Ascending aorta (tissue), 2 donors: ENCODE data around the gene PTGER2. TPM values are rescaled to one million over a fixed set of nuclear protein-coding genes. Genes with fewer than 3 reads are reported as not detected.
A peak's percentile ranks its signal among the peaks of the same experiment; 100 is the strongest.

Experiments
- DNase-seq, 2 donors: peaks; one replicate each; pipeline ENCODE4 v3.0.0-alpha.2; 2019; ENCODE audit warnings: low spot score in 2 of 2
- H3K27ac ChIP-seq, 2 donors: fragments of 200-600 bp; sonication (generic); one replicate each; pipeline ENCODE4 v1.5.1; 2016 to 2017; ENCODE audit warnings: mild to moderate bottlenecking in 1 of 2
- H3K27me3 ChIP-seq: fragments of 200-600 bp; sonication (generic); one replicate; pipeline ENCODE4 v1.5.1; 2017
- H3K36me3 ChIP-seq, 2 donors: fragments of 200-600 bp; sonication (generic); one replicate each; pipeline ENCODE4 v1.5.1; 2016
- H3K4me1 ChIP-seq, 2 donors: fragments of 200-600 bp; sonication (generic); one replicate each; pipeline ENCODE4 v1.5.1; 2016 to 2017; ENCODE audit warnings: mild to moderate bottlenecking in 1 of 2
- H3K4me3 ChIP-seq, 2 donors: fragments of 200-600 bp; sonication (generic); one replicate each; pipeline ENCODE4 v1.5.1; 2016 to 2017; ENCODE audit warnings: mild to moderate bottlenecking in 1 of 2
- H3K9me3 ChIP-seq, 2 donors: fragments of 200-600 bp; sonication (generic); one replicate each; pipeline ENCODE4 v1.5.1; 2016
- intact Hi-C: fragments of 100-400 bp; cut with DNase I; formaldehyde crosslinking; loops from one replicate; pipeline ENCODE4 v1.15.1; 2023
- total RNA-seq: library from RNA; depleted of rRNA; stranded (reverse); fragments of >200 nt; gene quantifications from one replicate; pipeline ENCODE4 v1.1.0, GENCODE V29; 2016
- TF ChIP-seq, protein P1 (sequence below), 3 experiments: fragments of 200-600 bp in 2 of 3; fragments of 450-650 bp in 1 of 3; sonication (generic) in 2 of 3; IDR thresholded peaks; one replicate each; pipeline ENCODE4 v1.5.1; 2016 to 2019; ENCODE audit warnings: antibody characterized with exemption in 3 of 3, mild to moderate bottlenecking in 1 of 3, moderate library complexity in 1 of 3

PTGER2 gene
- total RNA-seq, 1 donor from 2014 or later: 1.9 TPM

DNA sequence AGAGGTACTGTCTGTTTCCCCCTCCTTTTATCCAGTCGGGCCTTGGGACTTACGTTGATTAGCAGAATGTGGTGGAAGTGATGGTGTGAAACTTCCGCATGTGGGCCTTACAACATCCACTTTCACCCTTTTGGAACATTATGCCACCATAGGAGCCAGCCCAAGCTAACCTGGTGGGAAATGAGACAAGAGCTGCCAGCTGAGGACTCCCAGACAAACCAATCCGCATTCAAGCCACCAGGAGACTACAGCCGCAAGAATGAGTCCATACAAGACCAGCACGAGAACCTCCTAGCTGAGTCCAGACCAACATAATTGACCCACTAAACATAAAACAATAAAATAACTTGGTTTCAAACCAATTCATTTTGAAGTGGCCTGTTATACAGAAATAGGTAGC, 9.1 kb upstream of the PTGER2 start:
- Histone ChIP-seq H3K36me3 (no peaks in the 10 kb centered on the region), H3K27me3 (no peaks in the 10 kb centered on the region), H3K4me3 (no peak overlapping the region), H3K9me3 (no peaks in the 10 kb centered on the region), H3K27ac (no peak overlapping the region), H3K4me1 (no peaks in the 10 kb centered on the region)
- DNase-seq: no peak
- intact Hi-C loops: no loop called here
- TF ChIP-seq, protein P1, sequence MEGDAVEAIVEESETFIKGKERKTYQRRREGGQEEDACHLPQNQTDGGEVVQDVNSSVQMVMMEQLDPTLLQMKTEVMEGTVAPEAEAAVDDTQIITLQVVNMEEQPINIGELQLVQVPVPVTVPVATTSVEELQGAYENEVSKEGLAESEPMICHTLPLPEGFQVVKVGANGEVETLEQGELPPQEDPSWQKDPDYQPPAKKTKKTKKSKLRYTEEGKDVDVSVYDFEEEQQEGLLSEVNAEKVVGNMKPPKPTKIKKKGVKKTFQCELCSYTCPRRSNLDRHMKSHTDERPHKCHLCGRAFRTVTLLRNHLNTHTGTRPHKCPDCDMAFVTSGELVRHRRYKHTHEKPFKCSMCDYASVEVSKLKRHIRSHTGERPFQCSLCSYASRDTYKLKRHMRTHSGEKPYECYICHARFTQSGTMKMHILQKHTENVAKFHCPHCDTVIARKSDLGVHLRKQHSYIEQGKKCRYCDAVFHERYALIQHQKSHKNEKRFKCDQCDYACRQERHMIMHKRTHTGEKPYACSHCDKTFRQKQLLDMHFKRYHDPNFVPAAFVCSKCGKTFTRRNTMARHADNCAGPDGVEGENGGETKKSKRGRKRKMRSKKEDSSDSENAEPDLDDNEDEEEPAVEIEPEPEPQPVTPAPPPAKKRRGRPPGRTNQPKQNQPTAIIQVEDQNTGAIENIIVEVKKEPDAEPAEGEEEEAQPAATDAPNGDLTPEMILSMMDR (IDR thresholded peaks at IDR 0.05): no peak

DNA sequence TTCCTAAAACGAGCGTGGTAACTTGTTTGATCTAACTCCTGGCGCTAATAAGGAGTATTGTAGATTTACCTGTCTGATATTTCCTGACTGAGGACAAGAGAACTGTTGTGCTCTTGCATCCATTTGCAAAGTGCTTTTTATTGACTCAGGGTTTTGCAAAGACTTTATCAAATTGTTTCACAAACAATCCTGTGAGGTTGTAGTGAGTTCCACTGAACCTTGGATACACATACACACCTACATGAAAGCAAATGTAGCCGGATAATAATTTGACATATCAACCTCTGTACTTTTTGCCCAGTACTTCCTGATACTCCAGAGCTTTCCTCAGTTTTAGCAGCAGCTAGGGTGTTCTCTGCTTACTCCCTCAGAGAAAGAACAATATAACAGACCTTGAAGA, 6.7 kb upstream of the PTGER2 start:
- Histone ChIP-seq H3K4me3 (no peak overlapping the region), H3K9me3 (no peaks in the 10 kb centered on the region), H3K27ac (no peak overlapping the region), H3K27me3 (no peaks in the 10 kb centered on the region), H3K36me3 (no peaks in the 10 kb centered on the region), H3K4me1 (no peaks in the 10 kb centered on the region)
- TF ChIP-seq, protein P1 (IDR thresholded peaks at IDR 0.05): no peak
- DNase-seq: no peak
- intact Hi-C loops: no loop called here

DNA sequence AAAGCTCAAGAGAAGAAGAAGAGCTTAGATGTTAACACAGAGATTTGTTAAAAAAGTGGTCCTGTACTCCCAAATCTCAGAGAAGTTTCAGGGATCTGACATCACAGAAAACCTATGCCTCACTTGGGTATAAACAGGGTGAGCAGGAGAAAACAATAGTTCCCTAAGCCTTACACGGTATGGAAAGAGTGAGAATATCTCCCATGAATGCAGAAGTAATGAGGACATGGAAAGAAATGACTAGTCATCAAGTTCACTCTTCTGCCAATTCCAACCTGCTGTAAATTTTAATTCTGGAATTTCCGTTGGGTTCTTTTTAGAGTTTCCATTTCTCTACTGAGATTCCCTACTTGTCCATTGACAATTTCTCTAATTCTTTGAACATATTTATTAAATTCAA, 6.2 kb upstream of the PTGER2 start:
- H3K4me1 ChIP-seq: no peaks in the 10 kb centered on the region
- no peaks in the 10 kb centered on the region for H3K27me3 ChIP-seq
- no peak for DNase-seq
- no peak overlapping the region for H3K4me3 ChIP-seq
- TF ChIP-seq, protein P1 (IDR thresholded peaks at IDR 0.05): no peak
- H3K27ac ChIP-seq: no peak overlapping the region
- intact Hi-C loops: no loop called here
- H3K9me3 ChIP-seq: no peaks in the 10 kb centered on the region
- no peaks in the 10 kb centered on the region for H3K36me3 ChIP-seq

DNA sequence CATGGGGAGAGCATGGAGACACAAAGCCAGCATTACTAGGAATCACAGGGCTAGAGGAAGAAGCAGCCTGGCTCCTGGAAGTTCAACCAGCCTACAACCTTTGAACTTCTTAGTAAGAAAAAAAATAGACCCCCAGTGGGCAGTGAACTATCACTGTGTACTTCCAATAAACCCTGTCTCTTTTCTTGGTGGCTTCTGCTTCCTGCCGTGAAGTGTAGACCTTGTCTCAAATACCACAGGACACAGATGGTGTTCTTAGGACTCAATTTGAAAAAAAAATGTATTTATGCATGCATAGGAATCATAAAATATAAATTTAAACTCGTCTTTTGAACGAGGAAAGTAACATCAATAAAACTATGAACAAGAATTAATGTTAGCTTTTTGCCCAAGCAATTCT, 3.6 kb upstream of the PTGER2 start:
- no peak overlapping the region for H3K27ac ChIP-seq
- DNase-seq: no peak
- intact Hi-C loops: no loop called here
- H3K36me3 ChIP-seq: no peaks in the 10 kb centered on the region
- no peaks in the 10 kb centered on the region for H3K27me3 ChIP-seq
- peaks cover 3 to 7% of the 10 kb centered on the region in 2 donors for H3K4me1 ChIP-seq
- H3K9me3 ChIP-seq: no peaks in the 10 kb centered on the region
- TF ChIP-seq, protein P1 (IDR thresholded peaks at IDR 0.05): no peak
- no peak overlapping the region for H3K4me3 ChIP-seq

DNA sequence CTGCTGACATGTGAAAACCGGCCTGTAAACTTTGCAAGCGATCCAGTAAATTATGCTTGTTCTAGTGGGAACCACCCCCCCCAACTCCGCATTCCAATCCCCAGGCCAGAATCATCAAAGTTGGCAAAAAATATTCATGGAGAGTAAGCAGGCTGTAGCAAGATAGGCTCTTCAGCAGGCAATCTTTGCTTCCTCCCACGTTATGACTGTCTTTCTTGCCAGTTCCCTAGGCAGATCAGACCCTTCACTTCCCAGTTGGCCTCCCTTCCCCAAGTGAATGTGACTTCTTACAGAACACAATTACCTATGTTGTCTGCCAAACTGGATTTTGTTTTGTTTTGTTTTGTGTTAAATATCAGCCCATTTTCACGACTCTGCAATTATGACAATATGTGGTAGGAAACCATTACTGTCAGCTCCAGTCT, 1.2 kb upstream of the PTGER2 start:
- intact Hi-C loops: no loop called here
- H3K27me3 ChIP-seq: no peaks in the 10 kb centered on the region

More for the DNA sequence above, 1.2 kb upstream of the PTGER2 start:
- Histone ChIP-seq H3K36me3 (no peaks in the 10 kb centered on the region), H3K4me1 (peaks cover 3 to 7% of the 10 kb centered on the region in 2 donors), H3K27ac (no peak overlapping the region), H3K9me3 (no peaks in the 10 kb centered on the region), H3K4me3 (peak overlapping the region in 1 of 2 donors; percentile 65)
- DNase-seq: no peak
- TF ChIP-seq, protein P1 (IDR thresholded peaks at IDR 0.05): no peak
